IMR-90 (cell line): ENCODE data around the gene RECQL5.

ENCODE experiments used
- CEBPB ChIP-seq: IDR thresholded peaks from 2 replicates; pipeline ENCODE4 v1.6.1; 2012; ENCODE audit warnings: low read depth, low read length, improper control_type of control experiment
- FOS ChIP-seq: fragments of 150-350 bp; IDR thresholded peaks from 2 replicates; pipeline ENCODE4 v1.6.1; 2016; ENCODE audit warnings: low read depth, low read length
- MAFK ChIP-seq: IDR thresholded peaks from 2 replicates; pipeline ENCODE4 v1.6.1; 2012; ENCODE audit warnings: low read depth, low read length, improper control_type of control experiment
- POLR2A ChIP-seq: IDR thresholded peaks from 2 replicates; pipeline ENCODE4 v1.6.1; 2012; ENCODE audit warnings: mild to moderate bottlenecking, low read depth, low read length
- RFX5 ChIP-seq: IDR thresholded peaks from 2 replicates; pipeline ENCODE4 v1.8.0; 2012; ENCODE audit warnings: low read depth, mild to moderate bottlenecking, low read length, moderate library complexity
- TF ChIP-seq, protein P1 (sequence below): conservative IDR thresholded peaks from 2 replicates; pipeline ENCODE4 v1.5.1; 2012; ENCODE audit warnings: mild to moderate bottlenecking, low read depth, low read length, improper control_type of control experiment
- TF ChIP-seq, protein P2 (sequence below): fragments of 150-350 bp; IDR thresholded peaks from 2 replicates; pipeline ENCODE4 v1.6.1; 2016; ENCODE audit warnings: low read depth, mild to moderate bottlenecking, low read length, moderate library complexity, borderline replicate concordance

DNA sequence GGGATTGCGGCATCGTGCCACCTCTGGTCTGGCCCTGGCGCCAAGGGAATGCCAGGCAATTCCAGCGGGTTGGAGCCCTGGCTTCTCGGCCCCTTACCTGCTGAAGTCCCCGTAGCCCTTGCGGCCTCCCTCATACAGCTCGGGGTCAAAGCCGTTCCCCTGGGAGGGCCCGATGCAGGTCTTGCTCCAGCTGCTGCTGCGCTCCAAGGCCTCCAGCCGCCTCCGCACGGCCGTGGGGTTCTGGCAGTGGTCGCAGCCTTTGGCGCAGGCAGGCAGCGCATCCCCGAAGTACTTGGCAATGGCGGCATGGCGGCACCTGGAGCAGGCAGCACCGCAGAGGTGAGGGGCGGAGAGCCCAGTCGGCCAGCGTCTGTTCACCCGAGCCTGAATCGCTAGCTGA is 35.6 kb downstream of the RECQL5 start:
- TF ChIP-seq, protein P1, sequence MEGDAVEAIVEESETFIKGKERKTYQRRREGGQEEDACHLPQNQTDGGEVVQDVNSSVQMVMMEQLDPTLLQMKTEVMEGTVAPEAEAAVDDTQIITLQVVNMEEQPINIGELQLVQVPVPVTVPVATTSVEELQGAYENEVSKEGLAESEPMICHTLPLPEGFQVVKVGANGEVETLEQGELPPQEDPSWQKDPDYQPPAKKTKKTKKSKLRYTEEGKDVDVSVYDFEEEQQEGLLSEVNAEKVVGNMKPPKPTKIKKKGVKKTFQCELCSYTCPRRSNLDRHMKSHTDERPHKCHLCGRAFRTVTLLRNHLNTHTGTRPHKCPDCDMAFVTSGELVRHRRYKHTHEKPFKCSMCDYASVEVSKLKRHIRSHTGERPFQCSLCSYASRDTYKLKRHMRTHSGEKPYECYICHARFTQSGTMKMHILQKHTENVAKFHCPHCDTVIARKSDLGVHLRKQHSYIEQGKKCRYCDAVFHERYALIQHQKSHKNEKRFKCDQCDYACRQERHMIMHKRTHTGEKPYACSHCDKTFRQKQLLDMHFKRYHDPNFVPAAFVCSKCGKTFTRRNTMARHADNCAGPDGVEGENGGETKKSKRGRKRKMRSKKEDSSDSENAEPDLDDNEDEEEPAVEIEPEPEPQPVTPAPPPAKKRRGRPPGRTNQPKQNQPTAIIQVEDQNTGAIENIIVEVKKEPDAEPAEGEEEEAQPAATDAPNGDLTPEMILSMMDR: no peak
- TF ChIP-seq CEBPB (no peak), POLR2A (no peak), MAFK (no peak), RFX5 (no peak), FOS (no peak)
- TF ChIP-seq, protein P2, sequence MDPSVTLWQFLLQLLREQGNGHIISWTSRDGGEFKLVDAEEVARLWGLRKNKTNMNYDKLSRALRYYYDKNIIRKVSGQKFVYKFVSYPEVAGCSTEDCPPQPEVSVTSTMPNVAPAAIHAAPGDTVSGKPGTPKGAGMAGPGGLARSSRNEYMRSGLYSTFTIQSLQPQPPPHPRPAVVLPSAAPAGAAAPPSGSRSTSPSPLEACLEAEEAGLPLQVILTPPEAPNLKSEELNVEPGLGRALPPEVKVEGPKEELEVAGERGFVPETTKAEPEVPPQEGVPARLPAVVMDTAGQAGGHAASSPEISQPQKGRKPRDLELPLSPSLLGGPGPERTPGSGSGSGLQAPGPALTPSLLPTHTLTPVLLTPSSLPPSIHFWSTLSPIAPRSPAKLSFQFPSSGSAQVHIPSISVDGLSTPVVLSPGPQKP: no peak
